Caco-2 (cell line): ENCODE results near the gene RILP. TPM values are rescaled to one million over a fixed set of nuclear protein-coding genes. Genes with fewer than 3 reads are reported as not detected.

ENCODE experiments used
- BruUV-seq: library from RNA; stranded (reverse); fragments of 400-500 nt; replicated peaks from 2 replicates; lab custom pipeline; 2021; lab: Mats Ljungman, UMichigan
- CTCF ChIA-PET: fragments of 300-600 bp; sonication (Branson Sonifier 250); formaldehyde crosslinking; loops from one replicate; lab custom pipeline; 2022; ENCODE audit warnings: antibody characterized with exemption; lab: Charles Lee
- POLR2A ChIA-PET: fragments of 300-600 bp; sonication (Branson Sonifier 250); formaldehyde crosslinking; loops from one replicate; lab custom pipeline; 2022; ENCODE audit warnings: antibody characterized with exemption; lab: Charles Lee
- DNase-seq, 2 experiments: peaks; one replicate each; pipeline versions ENCODE4 v3.0.0 to v3.0.0-alpha.2; 2020 to 2022
- H3K27me3 ChIP-seq: replicated peaks from 2 replicates; pipeline ENCODE4 v1.6.0; 2011; ENCODE audit warnings: low read length; ENCODE audit not compliant: control insufficient read depth, insufficient read depth
- H3K36me3 ChIP-seq: 2 replicates; pipeline ENCODE4 v1.5.1; 2011; ENCODE audit warnings: low read length; ENCODE audit not compliant: control insufficient read depth, insufficient read depth
- H3K4me1 ChIP-seq: fragments of 250-450 bp; sonication (Bioruptor Pico); 2 replicates; pipeline ENCODE4 v1.5.1; 2020; ENCODE audit warnings: mild to moderate bottlenecking
- H3K4me3 ChIP-seq: 2 replicates; pipeline ENCODE4 v1.5.1; 2011; ENCODE audit warnings: low read depth, mild to moderate bottlenecking, control low read depth, low read length
- H3K9me3 ChIP-seq: fragments of 250-450 bp; sonication (Bioruptor Pico); 2 replicates; pipeline ENCODE4 v1.5.1; 2020; ENCODE audit warnings: mild to moderate bottlenecking, moderate library complexity
- H3K27ac Mint-ChIP-seq: one replicate; pipeline ENCODE4 v1.8.0; 2022; ENCODE audit warnings: mixed read lengths; ENCODE audit not compliant: unreplicated experiment
- H3K27me3 Mint-ChIP-seq: one replicate; pipeline ENCODE4 v1.8.0; 2022; ENCODE audit warnings: mixed read lengths; ENCODE audit not compliant: insufficient read depth, unreplicated experiment
- H3K36me3 Mint-ChIP-seq: one replicate; pipeline ENCODE4 v1.8.0; 2022; ENCODE audit warnings: mild to moderate bottlenecking, mixed read lengths; ENCODE audit not compliant: insufficient read depth, unreplicated experiment
- H3K4me1 Mint-ChIP-seq: one replicate; pipeline ENCODE4 v1.8.0; 2022; ENCODE audit warnings: low read depth, mixed read lengths; ENCODE audit not compliant: unreplicated experiment
- H3K4me3 Mint-ChIP-seq: one replicate; pipeline ENCODE4 v1.8.0; 2022; ENCODE audit warnings: mild to moderate bottlenecking, moderate library complexity, mixed read lengths; ENCODE audit not compliant: unreplicated experiment
- H3K9me3 Mint-ChIP-seq: one replicate; pipeline ENCODE4 v1.8.0; 2022; ENCODE audit warnings: mixed read lengths; ENCODE audit not compliant: unreplicated experiment
- CTCF ChIP-seq, 2 experiments: fragments of 200-600 bp in 1 of 2; IDR thresholded peaks; 1 replicate in 1 of 2; 2 replicates in 1 of 2; pipeline versions ENCODE4 v1.5.1 to v1.8.0; 2011 to 2022; ENCODE audit warnings: antibody characterized with exemption in 1 of 2, control low read depth in 1 of 2, inconsistent platforms in 1 of 2, low read depth in 1 of 2, low read length in 1 of 2, mild to moderate bottlenecking in 1 of 2, moderate library complexity in 1 of 2; ENCODE audit not compliant: insufficient read depth in 1 of 2, severe bottlenecking in 1 of 2, unreplicated experiment in 1 of 2
- intact Hi-C: fragments of 100-400 bp; cut with micrococcal nuclease; formaldehyde crosslinking; loops from one replicate; pipeline ENCODE4 v1.10.0; 2022; ENCODE audit not compliant: unreplicated experiment
- total RNA-seq: library from RNA; stranded (reverse); gene quantifications from 2 replicates; pipeline ENCODE4 v1.2.3, GENCODE V29; 2022

RILP gene
- total RNA-seq, 1 experiment from 2014 or later, result 4.2 TPM

- no peak for DNase-seq
- peaks cover 13% of the 10 kb centered on the region for H3K4me1 ChIP-seq
- POLR2A ChIA-PET, result no interaction called here
These were observed 28.3 kb downstream of the RILP start for GRCh38 chr17:1621273-1621954.

GRCh38 chr17:1620486-1620885 lies 29.2 kb downstream of the RILP start:
- Mint-ChIP-seq H3K9me3 (no peaks in the 10 kb centered on the region), H3K27me3 (no peaks in the 10 kb centered on the region), H3K4me3 (no peak overlapping the region), H3K27ac (no peak overlapping the region), H3K36me3 (peaks cover 14% of the 10 kb centered on the region), H3K4me1 (no peaks in the 10 kb centered on the region)
- Histone ChIP-seq H3K4me1 (peaks cover 7% of the 10 kb centered on the region), H3K36me3 (0 out of 2 replicates have a peak, but pooled peaks cover 1% of the 10 kb centered on the region), H3K27me3 (no peaks in the 10 kb centered on the region), H3K9me3 (no peaks in the 10 kb centered on the region), H3K4me3 (no peak overlapping the region)
- CTCF ChIA-PET, result no interaction called here
- BruUV-seq, result no TSS peak
- POLR2A ChIA-PET, result no interaction called here
- no peak for DNase-seq
- intact Hi-C loops, result loop anchor here (10.0 kb wide), 1 partner anchor 166 kb away; the partner anchor contains the start of gene CRK
- TF ChIP-seq CTCF (IDR thresholded peaks at IDR 0.05; ENCODE audit: insufficient read depth in 1 of 2, low read depth in 1 of 2, low read length in 1 of 2, severe bottlenecking in 1 of 2, unreplicated experiment in 1 of 2), result no peak

More at GRCh38 chr17:1621273-1621954, 28.3 kb downstream of the RILP start:
- intact Hi-C loops, result loop anchor here (10.0 kb wide), 1 partner anchor 167 kb away; the partner anchor contains the start of gene CRK
- Mint-ChIP-seq H3K9me3 (no peaks in the 10 kb centered on the region), H3K27ac (no peak overlapping the region), H3K4me1 (peaks cover 9% of the 10 kb centered on the region), H3K4me3 (no peak overlapping the region), H3K27me3 (no peaks in the 10 kb centered on the region), H3K36me3 (peaks cover 18% of the 10 kb centered on the region)
- Histone ChIP-seq H3K27me3 (no peaks in the 10 kb centered on the region), H3K36me3 (0 out of 2 replicates have a peak, but pooled peaks cover 1% of the 10 kb centered on the region), H3K9me3 (no peaks in the 10 kb centered on the region), H3K4me3 (no peak overlapping the region)
- no TSS peak for BruUV-seq
- no peak for TF ChIP-seq CTCF (IDR thresholded peaks at IDR 0.05; ENCODE audit: insufficient read depth in 1 of 2, low read depth in 1 of 2, low read length in 1 of 2, severe bottlenecking in 1 of 2, unreplicated experiment in 1 of 2)
- CTCF ChIA-PET, result no interaction called here

GRCh38 chr17:1617620-1618174 lies 32.0 kb downstream of the RILP start:
- ChIA-PET CTCF (interaction anchor here (0.8 to 1.5 kb wide), 4 partner anchors 10 to 358 kb away, joined by 3 to 5 read pairs (median 4); partner anchors contain the start of gene SLC43A2), POLR2A (no interaction called here)
- 0 out of 2 replicates have a peak, but pooled peaks cover 1% of the 10 kb centered on the region for H3K36me3 ChIP-seq
- Mint-ChIP-seq H3K36me3 (peaks cover 21% of the 10 kb centered on the region), H3K9me3 (no peaks in the 10 kb centered on the region), H3K4me1 (no peaks in the 10 kb centered on the region), H3K4me3 (no peak overlapping the region), H3K27me3 (no peaks in the 10 kb centered on the region), H3K27ac (no peak overlapping the region)
- no peak overlapping the region for H3K4me3 ChIP-seq
- BruUV-seq, result no TSS peak
- H3K27me3 ChIP-seq, result no peaks in the 10 kb centered on the region
- H3K9me3 ChIP-seq, result no peaks in the 10 kb centered on the region
- no peak for DNase-seq
- no peaks in the 10 kb centered on the region for H3K4me1 ChIP-seq
- TF ChIP-seq CTCF (IDR thresholded peaks at IDR 0.05; ENCODE audit: insufficient read depth in 1 of 2, low read depth in 1 of 2, low read length in 1 of 2, severe bottlenecking in 1 of 2, unreplicated experiment in 1 of 2), result no peak
- intact Hi-C loops, result no loop called here
